Measurements from ENCODE around the gene SCAMP5. TPM values are rescaled to one million over a fixed set of nuclear protein-coding genes. Genes with fewer than 3 reads are reported as not detected.

Gene SCAMP5
- total RNA-seq, 1 donor from 2014 or later, result 0.62 TPM

DNA sequence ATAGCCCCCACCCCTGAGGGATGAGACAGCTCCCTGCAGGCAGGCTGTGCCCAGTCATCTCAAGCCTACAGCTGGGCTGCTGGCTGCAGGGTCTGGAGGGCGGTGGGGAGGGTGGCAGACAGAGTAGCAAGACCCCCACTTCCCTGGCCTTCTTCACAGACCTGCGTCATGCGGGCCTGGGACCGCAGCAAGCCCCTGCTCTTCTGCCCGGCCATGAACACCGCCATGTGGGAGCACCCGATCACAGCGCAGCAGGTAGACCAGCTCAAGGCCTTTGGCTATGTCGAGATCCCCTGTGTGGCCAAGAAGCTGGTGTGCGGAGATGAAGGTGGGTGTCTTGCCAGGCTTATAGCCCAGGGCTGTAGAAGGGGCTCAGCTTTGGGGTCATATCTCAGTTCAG lies 53.0 kb downstream of the SCAMP5 start:
- no peak for DNase-seq

GRCh38 chr15:75049392-75049791 lies 54.0 kb downstream of the SCAMP5 start:
- peak; percentile 90 for DNase-seq

DNA sequence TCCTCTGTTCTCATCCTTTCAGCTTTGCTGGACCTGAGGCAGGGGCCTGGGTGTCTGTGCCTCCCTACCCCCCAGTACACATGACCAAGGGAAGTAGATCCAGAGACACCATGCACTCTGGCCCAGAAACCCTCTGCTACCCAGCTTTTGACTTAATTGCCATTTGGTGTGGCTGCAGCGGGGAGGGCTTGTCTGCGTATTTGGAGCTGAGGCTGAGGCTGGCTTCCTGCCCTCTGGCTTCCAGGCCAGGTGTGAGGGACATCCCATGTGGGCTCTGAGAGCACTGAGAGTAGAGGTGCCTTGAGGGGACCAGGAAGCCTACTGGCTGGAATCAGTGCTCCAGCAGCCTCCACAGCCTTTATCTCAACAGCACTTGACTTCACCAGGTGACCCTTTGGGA lies 54.9 kb downstream of the SCAMP5 start:
- DNase-seq, result no peak

DNA sequence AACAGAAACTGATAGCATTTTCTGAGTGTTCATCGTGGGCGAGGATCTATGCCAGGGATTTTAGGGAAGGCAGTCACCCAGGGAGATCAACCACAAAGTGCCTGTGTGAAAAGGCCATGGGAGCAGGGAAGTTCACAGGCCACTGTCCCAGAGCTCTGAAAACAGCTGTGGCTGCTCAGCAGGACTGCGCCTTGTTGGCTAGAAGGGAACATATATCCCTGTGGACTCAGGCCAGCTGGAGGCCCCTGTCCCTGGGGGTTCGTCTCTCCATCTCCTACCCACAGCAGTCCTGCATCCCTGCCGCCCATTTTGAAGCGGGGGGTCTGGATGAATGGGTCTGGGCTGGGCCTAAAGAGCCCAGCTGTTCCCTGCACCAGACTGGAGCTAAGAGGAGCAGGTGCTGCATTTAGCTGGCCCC lies 55.8 kb downstream of the SCAMP5 start:
- peak; percentile 75 for DNase-seq

GRCh38 chr15:75051711-75052110 lies 56.3 kb downstream of the SCAMP5 start:
- DNase-seq, result no peak

- DNase-seq, result no peak
Measured at GRCh38 chr15:75052972-75053747, 57.8 kb downstream of the SCAMP5 start.

- DNase-seq, result no peak
Measured at GRCh38 chr15:75053748-75054125, 58.4 kb downstream of the SCAMP5 start.

DNA sequence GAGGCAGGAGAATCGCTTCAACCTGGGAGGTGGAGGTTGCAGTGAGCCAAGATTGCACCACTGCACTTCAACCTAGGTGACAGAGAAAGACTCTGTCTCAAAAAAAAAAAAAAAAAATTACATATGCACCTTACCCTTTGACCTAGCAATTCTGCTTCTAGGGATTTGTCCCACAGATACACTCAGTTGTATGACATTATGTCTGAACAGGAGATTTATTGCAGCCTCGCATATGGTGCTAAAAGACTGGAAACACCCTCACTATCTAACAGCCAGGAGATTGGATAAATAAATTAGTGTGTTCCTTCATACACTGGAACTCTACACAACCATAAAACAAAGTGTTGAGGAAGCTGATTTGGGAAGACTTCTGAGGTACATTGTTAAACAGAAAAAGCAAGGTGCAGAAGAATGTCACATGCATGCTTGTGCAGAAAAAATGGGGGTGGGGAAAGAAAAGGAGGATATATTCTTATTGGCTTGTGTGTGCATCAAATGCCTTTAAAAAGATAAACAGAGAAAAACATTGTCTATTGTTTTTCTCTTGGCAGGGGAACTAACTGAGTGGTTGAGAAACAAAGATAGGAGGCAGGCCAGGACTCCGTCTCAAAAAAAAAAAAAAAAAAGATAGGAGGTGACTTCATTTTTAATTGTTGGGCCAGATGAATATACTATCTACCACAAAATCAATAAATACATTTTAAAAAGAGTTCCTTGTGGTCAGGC lies 59.0 kb downstream of the SCAMP5 start:
- DNase-seq, result no peak

- no peak for DNase-seq
Measured at GRCh38 chr15:75056036-75056435, 60.7 kb downstream of the SCAMP5 start.

GRCh38 chr15:75058127-75058905 lies 63.0 kb downstream of the SCAMP5 start:
- DNase-seq, result peak; percentile 53

GRCh38 chr15:75059607-75060006 lies 64.2 kb downstream of the SCAMP5 start:
- DNase-seq, result no peak

- no peak for DNase-seq
Measured at GRCh38 chr15:75061272-75061671, 65.9 kb downstream of the SCAMP5 start.

DNA sequence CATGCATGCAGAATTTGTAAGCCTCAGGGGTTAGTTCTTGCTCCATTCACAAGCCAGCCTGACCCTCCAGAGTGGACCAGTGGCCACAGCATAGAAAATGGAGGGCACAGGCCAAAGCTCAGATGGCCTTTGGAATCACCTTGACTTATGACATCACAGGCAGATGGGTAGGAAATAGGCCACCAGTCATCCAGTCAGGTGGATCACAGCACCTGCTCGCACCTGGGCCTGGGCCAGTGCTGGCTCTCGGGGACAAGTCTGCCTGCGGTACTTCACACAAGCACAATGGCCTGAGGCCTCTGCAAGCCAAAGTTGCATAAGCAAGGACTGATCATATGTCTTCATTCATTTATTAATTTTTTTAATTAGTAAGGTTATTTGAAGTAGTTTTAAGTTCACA lies 67.3 kb downstream of the SCAMP5 start:
- no peak for DNase-seq

DNA sequence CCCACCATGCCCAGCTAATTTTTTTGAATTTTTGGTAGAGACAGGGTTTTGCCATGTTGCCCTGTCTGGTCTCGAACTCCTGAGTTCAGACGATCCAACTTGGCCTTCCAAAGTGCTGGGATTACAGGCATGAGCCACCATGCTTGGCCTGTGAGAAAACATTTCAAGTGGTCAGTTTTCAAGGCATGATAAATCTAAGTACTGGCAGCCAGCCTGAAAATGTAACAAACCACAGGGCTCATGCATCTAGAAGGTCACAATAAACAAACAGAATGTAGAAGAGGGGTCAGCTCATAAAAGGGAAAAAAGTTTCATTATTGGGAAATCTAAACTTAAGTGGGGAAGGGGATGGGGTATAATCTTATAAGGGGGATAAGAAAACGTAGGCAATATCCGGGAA lies 68.0 kb downstream of the SCAMP5 start:
- DNase-seq, result no peak

DNA sequence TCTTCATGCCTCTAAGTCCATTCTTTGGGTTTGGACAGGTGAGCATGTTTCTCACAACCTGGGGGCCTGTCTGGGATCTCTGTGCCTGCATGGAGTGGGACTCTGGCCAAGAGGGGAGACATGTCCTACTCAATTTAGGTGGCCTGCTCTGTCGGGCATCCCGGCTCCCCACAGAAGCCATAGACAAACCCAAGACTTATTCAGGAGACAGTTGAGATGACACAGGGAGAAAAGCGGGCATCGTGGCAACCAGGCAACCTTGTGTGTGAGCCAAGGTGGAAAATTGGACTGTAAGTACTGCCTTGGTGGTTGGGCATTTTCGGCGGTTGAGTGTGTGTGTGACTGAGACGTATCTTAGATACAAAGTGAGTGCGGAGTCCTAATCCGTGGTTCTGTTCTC lies 68.5 kb downstream of the SCAMP5 start:
- DNase-seq, result no peak

GRCh38 chr15:75064846-75065245 lies 69.5 kb downstream of the SCAMP5 start:
- DNase-seq, result no peak

GRCh38 chr15:75065467-75065850 lies 70.1 kb downstream of the SCAMP5 start:
- peak; percentile 82 for DNase-seq

GRCh38 chr15:75065851-75066509 lies 70.6 kb downstream of the SCAMP5 start:
- no peak for DNase-seq

- DNase-seq, result no peak
Measured at GRCh38 chr15:75067123-75067830, 71.9 kb downstream of the SCAMP5 start.

DNA sequence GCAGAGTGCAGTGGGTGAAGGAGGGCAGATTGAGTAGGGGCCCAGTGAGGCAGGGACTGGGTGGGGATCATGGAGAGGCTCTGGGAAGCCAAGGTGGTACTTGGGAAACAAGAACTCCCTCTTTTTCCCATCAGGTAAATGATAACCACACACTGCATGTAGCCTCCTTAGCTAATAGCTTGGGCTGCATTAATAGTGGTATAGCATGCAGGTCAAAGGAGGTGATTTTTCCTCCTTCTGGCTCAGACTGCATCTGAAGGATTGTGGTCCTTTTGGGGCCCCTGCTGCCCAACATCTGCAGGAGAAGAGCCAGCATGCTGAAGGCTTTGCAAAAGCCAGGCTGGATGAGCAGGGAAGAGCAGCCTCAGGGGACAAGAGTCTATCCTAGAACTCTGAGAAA lies 73.4 kb downstream of the SCAMP5 start:
- no peak for DNase-seq

DNA sequence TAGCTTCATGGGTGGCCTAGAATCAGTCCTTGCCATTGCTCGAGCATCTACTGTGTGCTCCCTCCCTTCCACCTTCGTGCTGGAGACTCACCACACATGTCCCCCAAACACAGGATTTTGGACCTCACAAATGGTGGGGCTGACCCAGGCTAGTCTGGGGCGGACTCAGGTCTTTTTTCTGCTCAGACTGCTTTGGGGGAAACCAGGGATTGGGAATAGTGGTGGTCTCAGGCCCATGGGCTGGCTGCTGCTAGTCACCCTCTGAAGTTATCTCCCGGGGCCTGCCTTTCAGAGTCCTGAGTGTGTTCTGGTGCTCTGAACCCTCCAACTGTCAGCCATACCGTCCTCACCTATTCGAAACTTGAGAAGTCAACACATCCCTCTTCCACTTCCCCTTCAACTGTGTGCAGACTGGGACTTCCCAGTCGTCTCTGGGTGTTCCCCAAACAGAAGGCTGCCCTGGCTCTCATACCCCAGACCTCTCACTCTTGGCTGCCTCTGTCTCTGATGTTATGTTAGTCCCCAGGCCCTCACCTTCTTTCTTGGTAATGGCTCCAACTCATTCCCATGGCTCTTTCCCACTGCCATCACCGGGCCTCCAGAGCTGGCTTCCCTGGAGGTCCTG lies 74.0 kb downstream of the SCAMP5 start:
- no peak for DNase-seq
